ENCODE measurements around the gene CRYBB1. TPM values are rescaled to one million over a fixed set of nuclear protein-coding genes. Genes with fewer than 3 reads are reported as not detected.

Gene CRYBB1
- total RNA-seq, 1 donor from 2014 or later = 1.4 TPM

DNA sequence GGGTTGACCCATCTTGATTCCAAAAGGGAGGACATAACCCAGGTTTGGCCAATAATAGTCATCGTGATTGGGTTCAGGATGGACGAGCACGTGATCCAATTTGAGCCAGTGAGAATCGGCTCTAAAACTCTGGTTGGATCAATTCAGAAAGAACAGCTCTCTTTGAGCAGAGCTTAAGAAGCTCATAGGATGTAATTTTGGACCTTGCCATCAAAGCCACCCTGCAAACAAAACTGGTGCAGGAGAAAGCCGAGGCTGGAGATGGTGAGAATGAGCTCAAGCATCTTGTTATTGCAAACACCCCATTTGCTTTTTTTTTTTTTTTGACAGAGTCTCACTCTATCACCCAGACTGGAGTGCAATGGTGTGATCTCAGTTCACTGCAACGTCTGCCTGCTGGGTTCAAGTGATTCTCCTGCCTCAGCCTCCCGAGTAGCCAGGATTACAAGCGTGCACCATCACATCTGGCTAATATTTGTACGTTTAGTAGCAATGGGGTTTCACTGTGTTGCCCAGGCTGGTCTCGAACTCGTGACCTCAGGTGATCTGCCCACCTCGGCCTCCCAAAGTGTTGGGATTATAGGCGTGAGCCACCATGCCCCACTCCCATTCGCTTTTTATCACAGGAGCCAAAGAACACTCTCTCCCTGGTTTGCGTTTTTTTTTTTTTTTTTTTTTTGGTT, 25.7 kb upstream of the CRYBB1 start:
- H3K9me3 ChIP-seq = no peaks in the 10 kb centered on the region
- TF ChIP-seq, protein P1, sequence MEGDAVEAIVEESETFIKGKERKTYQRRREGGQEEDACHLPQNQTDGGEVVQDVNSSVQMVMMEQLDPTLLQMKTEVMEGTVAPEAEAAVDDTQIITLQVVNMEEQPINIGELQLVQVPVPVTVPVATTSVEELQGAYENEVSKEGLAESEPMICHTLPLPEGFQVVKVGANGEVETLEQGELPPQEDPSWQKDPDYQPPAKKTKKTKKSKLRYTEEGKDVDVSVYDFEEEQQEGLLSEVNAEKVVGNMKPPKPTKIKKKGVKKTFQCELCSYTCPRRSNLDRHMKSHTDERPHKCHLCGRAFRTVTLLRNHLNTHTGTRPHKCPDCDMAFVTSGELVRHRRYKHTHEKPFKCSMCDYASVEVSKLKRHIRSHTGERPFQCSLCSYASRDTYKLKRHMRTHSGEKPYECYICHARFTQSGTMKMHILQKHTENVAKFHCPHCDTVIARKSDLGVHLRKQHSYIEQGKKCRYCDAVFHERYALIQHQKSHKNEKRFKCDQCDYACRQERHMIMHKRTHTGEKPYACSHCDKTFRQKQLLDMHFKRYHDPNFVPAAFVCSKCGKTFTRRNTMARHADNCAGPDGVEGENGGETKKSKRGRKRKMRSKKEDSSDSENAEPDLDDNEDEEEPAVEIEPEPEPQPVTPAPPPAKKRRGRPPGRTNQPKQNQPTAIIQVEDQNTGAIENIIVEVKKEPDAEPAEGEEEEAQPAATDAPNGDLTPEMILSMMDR (IDR thresholded peaks at IDR 0.05) = no peak
- no peak for ATAC-seq
- intact Hi-C loops (cut with DNase I) = no loop called here
- no peaks in the 10 kb centered on the region for H3K36me3 ChIP-seq
- H3K27ac ChIP-seq = peak overlapping the region; percentile 74
- DNase-seq = no peak
- no peak overlapping the region for H3K4me3 ChIP-seq
- H3K27me3 ChIP-seq (ENCODE audit: low read depth) = peaks cover 12% of the 10 kb centered on the region
- H3K4me1 ChIP-seq = peaks cover 50% of the 10 kb centered on the region

DNA sequence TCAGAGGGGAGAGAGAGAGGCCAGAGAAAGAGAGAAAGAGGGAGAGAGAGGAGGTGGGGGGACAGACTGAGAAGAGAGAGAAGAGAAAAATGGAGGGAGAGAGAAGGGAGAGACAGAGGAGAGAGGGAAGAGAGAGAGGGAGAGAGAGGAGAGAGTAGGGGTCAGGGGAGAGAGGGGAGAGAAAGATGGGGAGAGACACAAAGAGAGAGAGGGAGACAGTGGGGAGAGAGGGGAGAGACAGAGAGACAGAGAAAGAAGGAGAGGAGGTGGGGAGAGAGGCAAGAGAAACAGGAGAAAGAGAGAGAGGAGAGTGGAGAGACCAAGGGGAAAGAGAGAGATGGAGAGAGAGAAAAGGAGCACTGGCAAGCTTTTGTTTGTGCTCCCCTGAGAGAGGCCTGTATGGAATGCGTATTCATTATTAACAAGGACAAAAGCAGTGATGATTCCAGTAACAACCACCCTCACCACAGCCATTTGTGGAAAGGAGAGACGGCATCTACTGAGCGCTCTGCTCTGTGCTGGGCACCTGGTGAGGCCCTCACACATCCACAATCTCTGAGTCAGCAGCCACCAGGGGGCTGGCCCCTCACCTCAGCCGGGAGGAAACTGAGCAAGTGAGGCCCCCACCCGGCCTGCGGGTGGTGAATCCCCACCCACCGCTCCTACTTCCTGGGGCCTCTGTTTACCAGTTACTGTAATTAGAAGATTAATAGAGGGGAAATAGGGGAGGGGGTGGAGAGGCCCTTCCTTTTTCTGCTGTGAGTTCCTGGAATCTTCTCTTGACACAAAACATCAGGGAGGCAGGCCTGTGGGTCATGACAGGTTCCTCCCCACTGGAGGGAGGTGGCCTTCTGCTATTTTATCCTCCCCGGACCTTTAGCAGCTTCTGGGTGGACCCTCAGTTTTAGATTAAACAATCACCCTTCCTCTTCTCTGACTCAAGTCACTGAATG, 24.9 kb upstream of the CRYBB1 start:
- Histone ChIP-seq H3K27me3 (ENCODE audit: low read depth) (peaks cover 9% of the 10 kb centered on the region), H3K36me3 (no peaks in the 10 kb centered on the region), H3K4me3 (no peak overlapping the region), H3K9me3 (no peaks in the 10 kb centered on the region), H3K27ac (peak overlapping the region; percentile 74), H3K4me1 (peaks cover 42% of the 10 kb centered on the region)
- DNase-seq (peak; percentile 52), ATAC-seq (peak; percentile 34 to 38)
- intact Hi-C loops (cut with DNase I) = no loop called here
- TF ChIP-seq, protein P1 (IDR thresholded peaks at IDR 0.05) = no peak

DNA sequence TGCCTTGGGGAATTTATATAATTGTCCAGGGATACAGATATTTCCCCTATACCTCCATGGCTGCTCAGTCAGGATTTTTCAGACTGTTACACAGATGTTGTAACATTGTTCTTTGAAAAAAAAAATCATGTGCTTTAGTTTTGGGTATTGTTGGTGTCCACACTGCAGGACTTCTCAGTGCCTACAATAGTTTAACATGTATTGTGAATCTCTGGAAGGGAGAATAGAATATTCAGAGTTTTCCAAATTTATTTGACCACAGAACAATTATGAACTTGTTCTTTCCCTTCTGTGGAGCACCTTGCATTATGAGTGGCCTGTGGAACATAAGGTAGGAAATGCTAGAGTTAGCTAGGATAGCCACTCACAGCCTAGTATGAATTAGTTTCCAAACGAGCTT, 18.5 kb upstream of the CRYBB1 start:
- no peak for DNase-seq
- intact Hi-C loops (cut with DNase I) = no loop called here

DNA sequence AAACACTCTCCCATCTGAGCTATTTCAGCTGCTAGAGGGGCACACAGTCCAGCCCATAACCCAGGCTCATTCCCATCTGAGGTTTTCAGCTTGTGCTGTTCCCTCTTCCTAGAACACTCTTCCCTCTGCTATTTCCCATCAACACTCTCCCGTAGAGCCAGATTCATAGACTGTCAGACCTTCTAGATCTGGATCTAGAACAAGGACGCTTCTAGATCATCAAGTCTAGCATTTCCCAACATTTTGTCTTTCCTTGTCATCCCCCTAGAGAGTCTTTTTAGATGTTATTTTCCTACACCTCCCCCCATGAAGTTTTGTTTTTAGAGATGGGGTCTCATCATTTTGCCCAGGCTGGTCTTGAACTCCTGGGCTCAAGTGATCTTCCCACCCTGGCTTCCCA, 17.3 kb upstream of the CRYBB1 start:
- Histone ChIP-seq H3K4me3 (no peak overlapping the region), H3K36me3 (no peaks in the 10 kb centered on the region), H3K27ac (no peak overlapping the region), H3K27me3 (ENCODE audit: low read depth) (peaks cover 5% of the 10 kb centered on the region), H3K9me3 (no peaks in the 10 kb centered on the region), H3K4me1 (no peaks in the 10 kb centered on the region)
- no peak for ATAC-seq
- TF ChIP-seq, protein P1 (IDR thresholded peaks at IDR 0.05) = no peak
- DNase-seq = no peak
- intact Hi-C loops (cut with DNase I) = no loop called here

More for the DNA sequence above, 18.5 kb upstream of the CRYBB1 start:
- Histone ChIP-seq H3K9me3 (no peaks in the 10 kb centered on the region), H3K4me1 (peaks cover 3% of the 10 kb centered on the region), H3K36me3 (no peaks in the 10 kb centered on the region), H3K27ac (no peak overlapping the region), H3K27me3 (ENCODE audit: low read depth) (peaks cover 9% of the 10 kb centered on the region), H3K4me3 (no peak overlapping the region)
- TF ChIP-seq, protein P1 (IDR thresholded peaks at IDR 0.05) = no peak
- ATAC-seq = no peak

DNA sequence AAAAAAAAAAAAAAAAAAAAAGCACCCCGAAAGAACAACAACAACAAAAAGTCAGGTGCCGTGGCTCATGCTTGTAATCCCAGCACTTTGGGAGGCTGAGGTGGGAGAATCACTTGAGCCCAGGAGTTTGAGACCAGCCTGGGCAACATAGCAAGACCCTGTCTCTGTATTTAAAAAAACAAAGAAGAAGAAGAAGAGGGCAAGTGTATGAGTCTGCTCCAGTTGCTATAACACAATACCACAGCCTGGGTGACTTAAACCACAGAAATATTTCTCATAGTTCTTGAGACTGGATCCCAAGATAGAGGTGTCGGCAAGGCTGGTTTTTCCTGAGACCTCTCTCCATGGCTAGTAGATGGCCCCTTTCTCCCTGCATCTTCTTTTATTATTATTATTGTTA, 16.4 kb upstream of the CRYBB1 start:
- Histone ChIP-seq H3K9me3 (no peaks in the 10 kb centered on the region), H3K27me3 (ENCODE audit: low read depth) (peaks cover 4% of the 10 kb centered on the region), H3K4me3 (no peak overlapping the region), H3K4me1 (no peaks in the 10 kb centered on the region), H3K27ac (no peak overlapping the region), H3K36me3 (no peaks in the 10 kb centered on the region)
- no peak for ATAC-seq
- DNase-seq = no peak
- intact Hi-C loops (cut with DNase I) = no loop called here
- TF ChIP-seq, protein P1 (IDR thresholded peaks at IDR 0.05) = no peak

Measured in lower lobe of right lung (tissue), 2 donors.